HG02840 (cell line): ENCODE measurements around the gene PIK3CD.
"Not testable (repeated sequence)": the region's sequence is repeated elsewhere in the genome, so short reads cannot be mapped to it uniquely, and the experiment has no call there.

Source experiments
- ATAC-seq: cut with Tn5 transposase; IDR thresholded peaks from one replicate; pipeline ENCODE4 v1.9.1; 2021; ENCODE audit warnings: mild to moderate bottlenecking, moderate library complexity, moderate number of reproducible peaks; ENCODE audit not compliant: unreplicated experiment, low FRiP score

Gene PIK3CD

DNA sequence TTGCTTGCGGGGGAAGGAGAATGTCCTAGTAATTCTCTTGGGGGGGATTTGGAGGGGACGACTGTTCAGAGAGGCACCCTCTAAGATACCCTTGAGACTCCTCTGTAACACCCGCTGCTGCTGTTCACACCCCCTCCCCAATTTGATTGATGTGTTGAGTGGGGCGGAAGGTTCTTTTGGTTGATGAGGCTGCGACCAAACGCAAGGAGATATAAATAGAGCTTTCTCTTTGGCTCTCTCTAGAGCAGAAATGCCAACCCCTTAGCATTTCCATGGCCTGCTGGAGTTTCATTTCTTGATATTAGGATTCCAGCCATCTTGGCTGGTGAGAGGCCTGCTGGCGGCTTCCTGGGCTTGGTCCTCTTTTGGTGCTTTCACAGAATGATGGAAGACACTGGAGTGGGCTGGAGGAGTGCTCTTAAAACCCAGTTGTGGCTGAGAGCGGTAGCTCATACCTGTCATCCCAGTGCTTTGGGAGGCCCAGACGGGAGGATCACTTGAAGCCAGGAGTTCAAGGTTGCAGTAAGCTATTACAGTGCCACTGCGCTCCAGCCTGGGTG is 2.0 kb downstream of the PIK3CD start:
- no peak for ATAC-seq

DNA sequence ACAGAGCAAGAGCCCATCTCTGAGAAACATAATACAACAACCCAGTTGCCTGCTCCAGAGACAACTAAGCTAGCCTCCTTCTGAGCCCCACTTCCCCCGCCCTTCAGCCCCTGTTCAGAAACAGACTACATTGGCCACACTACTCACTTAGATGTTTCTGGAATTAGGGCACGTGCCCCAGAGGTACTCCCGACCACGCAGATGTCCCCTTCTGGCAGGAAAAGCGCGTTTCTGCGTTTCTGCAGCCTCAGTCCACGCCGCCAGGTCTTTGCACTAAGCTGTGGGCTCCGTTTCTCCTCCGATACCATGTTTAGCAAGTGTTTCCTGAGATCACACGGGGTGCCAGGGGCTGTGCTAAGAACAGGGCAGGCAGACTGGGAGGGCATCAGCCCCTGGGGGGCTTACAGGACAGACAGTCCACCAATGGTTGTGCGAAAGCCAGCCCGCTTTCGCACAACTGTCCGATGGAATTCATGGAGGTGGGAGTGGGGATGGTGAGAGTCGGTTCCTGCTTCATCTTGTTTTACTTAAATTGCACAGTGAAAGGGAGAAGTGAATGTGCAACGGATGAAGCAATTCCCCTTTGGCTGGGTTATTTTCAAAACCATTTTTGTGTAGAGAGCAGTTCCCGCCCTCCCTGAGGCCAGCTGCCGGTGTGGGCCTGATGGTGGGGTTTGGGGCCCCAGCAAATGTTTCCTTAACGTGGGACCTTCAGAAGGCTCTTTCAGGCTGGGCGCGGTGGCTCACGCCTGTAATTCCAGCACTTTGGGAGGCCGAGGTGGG is 2.7 kb downstream of the PIK3CD start:
- ATAC-seq, result no peak

DNA sequence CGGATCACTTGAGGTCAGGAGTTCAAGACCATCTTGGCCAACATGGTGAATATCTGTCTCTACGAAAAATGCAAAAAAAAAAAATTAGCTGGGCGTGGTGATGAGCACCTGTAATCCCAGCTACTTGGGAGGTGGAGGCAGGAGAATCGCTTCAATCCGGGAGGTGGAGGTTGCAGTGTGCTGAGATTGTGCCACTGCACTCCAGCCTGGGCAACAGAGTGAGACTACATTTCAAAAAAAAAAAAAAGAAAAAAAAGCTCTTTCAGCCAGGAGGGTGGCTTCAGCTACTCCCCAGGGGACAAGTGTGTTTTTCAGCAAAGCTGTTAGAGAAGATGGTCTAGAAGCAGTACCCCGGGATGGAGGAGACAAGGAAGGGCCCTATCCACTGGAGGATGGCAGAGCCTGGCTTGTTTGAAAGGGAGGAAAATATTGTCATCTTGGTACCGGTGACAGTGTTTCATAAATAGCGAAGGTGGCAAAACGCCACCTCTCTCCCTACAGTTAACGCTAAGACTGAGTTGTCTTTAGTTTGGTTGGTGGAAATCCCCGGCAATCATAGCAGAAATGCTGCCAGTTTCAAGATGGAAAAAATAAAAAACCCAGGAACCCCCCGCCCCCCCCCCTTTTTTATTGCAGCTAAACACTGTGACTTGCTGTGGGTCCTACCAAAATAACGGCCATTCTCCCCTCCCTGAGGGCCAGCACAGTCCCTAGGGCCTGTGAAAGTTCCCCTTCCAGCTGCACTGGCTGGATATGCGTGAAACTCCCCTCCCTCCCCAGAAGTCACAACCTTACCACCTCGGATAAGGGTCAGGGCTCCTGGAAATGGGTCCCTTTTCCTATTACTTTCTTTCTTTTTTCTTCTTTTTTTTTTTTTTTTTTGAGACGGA is 3.5 kb downstream of the PIK3CD start:
- no peak for ATAC-seq

DNA sequence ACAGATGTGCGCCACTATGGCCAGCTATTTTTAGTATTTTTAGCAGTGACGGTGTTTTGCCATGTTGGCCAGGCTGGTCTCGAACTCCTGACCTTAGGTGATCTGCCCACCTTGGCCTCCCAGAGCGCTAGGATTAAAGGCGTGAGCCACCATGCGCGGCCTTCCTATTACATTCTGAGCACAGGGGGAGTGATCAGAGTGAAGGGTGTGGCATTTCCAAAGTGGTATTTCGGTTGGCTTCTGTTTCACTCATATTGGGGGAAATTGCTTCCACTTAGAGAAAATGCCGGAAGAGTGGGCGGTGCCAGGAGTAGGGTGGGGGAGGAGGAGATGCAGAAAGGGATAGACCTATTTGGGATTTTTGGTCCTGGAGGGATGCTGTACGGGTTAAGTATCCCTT is 4.3 kb downstream of the PIK3CD start:
- no peak for ATAC-seq

DNA sequence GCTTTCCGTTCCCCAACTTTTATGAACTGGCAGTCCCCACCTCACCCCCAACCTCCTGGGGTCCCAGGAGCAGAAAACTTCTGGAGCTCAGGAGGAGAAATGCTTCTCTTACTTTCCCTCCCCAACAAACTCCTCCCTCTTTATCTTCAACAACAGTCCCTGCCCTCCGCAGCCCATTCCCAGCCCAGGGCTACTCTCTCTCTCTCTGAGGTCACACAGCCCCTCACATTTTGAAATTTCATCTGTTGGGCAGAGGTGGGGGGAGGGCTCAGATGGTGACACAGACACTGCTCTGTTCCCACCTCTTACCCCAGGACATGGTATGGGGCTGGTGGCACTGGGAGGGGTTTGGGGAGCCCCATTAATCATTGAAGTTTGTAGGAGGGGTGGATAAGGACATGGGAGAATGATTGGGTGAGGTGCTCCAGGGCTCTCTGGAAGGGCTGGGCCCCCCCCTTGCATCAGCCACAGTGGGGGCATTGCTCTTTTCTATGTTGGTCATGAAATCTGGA is 6.0 kb downstream of the PIK3CD start:
- ATAC-seq, result no peak

- no peak for ATAC-seq
Measured at GRCh38 chr1:9658199-9658598, 6.7 kb downstream of the PIK3CD start.

DNA sequence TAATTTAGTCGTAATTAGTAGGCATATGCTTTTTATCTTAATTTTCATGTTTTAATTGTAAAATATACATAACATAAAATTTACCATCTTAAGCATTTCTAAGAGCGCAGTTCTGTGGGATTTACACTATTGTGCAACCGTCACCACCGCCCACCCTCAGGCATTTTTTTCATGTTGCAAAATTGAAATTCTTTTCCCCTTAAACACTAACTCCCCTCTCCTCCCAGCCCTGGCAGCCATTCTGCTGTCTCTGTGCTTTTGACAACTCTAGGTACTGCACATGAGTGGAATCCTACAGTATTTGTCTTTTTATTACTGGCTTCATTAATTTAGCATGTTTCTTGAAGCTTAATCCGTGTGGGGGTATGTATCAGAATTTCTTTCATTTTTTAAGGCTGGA is 7.8 kb downstream of the PIK3CD start:
- ATAC-seq, result no peak

DNA sequence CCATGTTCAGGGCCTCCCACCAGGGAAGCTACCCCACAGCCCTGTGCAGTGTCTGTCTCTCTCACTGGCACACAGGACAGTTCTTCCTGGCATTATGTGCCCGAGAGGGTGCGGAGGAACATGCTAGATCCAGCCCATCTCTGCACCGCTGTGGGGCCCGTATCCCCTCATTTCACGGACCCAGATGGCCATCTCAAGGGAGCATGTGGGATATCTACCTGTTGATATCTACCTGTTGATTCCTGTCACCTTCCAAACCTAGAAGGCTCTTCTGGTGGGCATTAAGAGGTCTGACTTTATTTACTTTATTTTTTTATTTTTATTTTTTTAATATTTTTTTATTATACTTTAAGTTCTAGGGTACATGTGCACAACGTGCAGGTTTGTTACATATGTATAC is 11.7 kb downstream of the PIK3CD start:
- no peak for ATAC-seq

- ATAC-seq, result no peak
Measured at GRCh38 chr1:9665193-9665592, 13.7 kb downstream of the PIK3CD start.

- no peak for ATAC-seq
Measured at GRCh38 chr1:9668080-9668479, 16.5 kb downstream of the PIK3CD start.

DNA sequence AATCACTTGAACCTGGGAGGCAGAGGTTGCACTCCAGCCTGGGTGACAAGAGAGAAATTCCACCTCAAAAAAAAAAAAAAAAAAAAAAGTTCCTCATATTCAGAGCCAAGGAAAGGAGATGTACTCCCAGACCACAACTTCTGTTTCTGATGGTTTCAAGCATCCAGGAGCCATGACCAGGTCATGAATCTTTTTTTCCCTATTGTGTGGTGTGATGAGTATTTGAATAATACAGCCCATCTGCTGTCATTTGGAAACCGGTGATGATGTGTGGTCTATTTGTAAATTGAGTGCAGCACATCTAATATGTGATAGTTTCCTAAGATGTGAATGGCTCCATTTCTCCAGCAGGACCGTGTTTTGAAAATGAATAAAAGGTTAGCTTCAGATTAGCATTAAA is 18.6 kb downstream of the PIK3CD start:
- no peak for ATAC-seq

GRCh38 chr1:9671377-9672140 is 20.0 kb downstream of the PIK3CD start:
- no peak for ATAC-seq

DNA sequence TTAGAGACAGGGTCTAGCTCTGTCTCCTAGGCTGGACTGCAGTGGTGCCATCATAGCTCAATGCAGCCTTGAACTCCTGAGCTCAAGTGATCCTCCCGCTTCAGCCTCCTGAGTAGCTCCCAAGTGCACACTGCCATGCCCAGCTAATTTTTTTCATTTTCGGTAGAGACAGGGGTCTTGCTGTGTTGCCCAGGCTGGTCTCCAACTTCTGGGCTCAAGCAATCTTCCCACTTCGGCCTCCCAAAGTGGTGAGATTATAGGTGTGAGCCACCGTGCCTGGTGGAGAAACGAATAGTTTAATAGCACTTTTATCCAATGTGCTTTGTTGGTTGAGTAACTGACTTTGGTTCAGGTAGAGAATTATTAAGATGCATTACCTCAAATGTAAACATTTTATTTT is 20.9 kb downstream of the PIK3CD start:
- no peak for ATAC-seq

DNA sequence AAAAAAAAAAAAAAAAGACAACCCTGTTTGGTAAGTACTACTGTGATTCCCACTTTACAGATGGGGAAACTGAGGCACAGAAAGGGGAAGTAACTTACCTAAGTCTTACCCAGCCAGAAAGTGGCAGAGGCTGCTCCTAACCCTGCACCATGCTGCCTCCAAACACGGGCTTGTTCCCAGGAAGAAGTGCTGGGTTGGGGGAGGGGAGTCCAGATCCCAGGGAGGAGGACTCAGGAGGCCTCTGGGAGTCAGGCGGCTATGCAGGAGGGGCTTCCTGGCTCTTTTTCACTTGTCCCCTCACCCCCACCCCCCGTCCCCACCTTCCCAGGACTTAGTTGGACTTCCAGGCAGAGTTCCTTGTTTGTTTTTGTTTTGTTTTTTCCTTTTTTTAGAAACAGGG is 23.9 kb downstream of the PIK3CD start:
- ATAC-seq, result no peak

DNA sequence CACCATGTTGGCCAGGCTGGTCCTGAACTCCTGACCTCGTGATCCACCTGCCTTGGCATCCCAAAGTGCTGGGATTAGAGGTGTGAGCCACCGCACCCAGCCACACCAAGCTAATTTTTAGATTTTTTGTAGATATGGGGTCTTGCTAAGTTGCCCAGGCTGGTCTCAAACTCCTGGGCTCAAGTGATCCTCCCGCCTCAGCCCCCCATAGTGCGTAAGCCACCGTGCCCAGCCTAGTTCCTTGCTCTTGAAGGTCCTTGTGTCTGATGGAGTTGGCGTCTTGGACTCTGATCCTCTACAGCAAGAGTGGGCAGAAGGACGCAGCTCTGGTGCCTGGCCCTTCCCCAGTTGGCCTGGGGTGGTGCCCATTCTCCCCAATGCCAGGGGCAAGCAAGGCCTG is 24.6 kb downstream of the PIK3CD start:
- not testable (repeated sequence) for ATAC-seq

- no peak for ATAC-seq
Measured at GRCh38 chr1:9676815-9677393, 25.4 kb downstream of the PIK3CD start.

DNA sequence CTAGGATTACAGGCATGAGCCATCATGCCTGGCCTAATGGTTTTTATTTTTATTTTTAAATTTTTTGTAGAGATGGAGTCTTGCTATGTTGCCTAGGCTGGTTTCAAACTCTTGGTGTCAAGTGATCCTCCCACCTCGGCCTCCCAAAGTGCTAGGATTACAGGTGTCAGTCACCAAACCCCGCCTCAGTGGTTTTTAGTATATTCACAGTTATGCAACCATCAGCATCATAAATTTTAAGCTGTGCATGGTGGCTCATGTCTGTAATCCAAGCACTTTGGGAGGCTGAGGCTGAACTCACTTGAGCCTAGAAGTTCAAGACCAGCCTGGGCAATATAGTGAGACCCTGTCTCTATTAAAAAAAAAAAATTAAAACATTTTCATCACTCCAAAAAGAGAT is 28.6 kb downstream of the PIK3CD start:
- ATAC-seq, result no peak

DNA sequence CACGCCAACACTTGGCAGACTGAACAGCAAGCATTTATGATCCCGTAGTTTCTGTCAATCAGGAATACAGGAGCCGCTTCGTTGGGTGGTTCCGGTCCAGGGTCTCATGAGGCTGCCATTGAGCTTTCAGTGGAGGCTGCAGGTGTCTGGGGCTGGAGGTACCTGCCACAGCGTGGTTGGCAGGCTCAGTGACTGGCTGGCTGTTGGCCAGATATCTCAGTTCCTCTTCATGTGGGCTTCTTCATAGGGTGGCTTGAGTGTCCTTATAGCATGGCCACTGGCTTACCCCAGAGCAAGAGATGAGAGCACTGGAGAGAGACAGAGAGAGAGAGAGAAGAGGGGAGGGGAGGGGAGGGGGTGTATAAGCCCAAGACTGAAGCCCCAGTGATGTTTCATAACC is 29.3 kb downstream of the PIK3CD start:
- no peak for ATAC-seq

- ATAC-seq, result no peak
Measured at GRCh38 chr1:9684801-9685200, 33.3 kb downstream of the PIK3CD start.
